NCI-H345 treated with DMSO at 0.1 percent for 48 hours (cell line): ENCODE data around the gene RHOB.

Source experiments
- DNase-seq: peaks from one replicate; lab custom pipeline; 2025; ENCODE audit not compliant: unreplicated experiment; lab: John Stamatoyannopoulos, UW

RHOB gene

DNA sequence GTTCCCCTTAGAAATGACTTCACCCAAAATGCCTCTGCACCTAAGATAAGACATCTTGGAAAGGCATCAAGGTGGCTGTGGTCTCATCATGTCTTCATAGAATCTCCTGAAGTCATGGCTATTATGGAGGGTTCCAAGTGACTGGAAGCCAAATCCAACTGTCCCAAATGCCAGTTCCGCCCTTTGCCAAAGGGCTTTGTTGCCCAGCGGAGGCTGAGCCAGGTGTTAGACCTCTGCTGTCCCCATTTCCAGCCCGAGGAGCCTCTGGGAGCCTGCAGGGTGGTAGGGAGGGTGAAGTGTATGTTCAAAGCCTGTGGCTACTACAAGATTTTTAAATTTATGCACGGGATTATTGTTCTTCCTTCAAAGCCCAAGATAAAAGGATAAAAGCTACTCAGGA, 25.7 kb downstream of the RHOB start:
- no peak for DNase-seq

DNA sequence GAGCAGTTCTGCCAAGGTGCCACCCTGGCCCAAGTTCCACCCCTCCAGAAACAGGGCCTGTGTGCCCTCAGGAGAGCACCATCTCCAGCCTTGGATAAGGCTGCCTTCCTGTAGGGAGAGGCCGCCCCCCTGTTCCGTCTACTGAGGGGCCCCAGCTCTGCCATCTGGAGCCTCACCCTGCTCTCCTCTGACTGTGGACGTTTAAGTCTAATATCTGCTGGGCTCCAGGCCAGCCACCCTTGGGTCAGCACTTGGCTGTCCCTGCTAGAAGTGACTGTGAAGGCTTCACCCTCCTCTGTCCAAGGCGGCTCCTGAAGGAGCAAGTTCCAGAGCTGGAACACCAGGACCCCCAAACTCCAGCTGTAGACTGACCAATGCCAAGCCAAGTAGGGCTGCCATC, 26.3 kb downstream of the RHOB start:
- DNase-seq, result no peak

DNA sequence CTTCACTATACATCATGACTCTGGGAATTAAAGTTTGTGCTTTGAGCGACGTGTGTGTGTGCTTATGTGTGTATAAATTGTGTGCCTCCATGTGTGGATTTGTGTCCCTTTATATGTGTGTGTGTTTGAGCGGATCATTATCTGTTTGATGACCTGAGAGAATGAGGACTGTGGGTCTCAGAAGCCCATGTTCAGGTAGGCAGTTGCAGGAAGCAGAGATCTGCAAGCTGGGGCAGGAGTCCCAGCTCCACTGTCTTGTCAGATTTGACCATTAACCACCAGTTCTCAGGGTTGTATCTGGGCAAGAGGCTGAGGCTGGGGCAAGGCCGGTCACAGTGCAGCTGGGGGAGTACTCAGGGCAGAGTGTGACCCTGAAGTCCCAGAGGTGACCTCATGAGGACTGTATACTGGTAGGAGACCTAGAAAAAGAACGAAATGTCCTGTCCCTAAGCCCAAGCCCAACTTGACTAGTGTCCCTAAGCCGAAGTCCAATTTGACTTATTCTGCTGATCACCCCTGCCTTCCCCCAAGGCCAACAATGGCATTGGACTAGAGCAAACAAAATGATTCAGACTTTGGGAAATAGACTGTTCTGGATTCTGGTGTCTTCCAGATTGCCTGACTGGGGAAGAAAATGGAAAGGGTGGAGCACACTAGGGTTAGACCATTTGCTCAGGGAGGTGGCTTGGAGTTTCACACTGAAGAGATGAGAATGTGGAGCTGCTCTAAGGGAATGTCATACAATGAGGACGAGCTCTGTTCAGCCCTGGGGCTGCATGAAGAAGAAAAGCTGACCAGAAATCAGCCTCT, 28.1 kb downstream of the RHOB start:
- no peak for DNase-seq

DNA sequence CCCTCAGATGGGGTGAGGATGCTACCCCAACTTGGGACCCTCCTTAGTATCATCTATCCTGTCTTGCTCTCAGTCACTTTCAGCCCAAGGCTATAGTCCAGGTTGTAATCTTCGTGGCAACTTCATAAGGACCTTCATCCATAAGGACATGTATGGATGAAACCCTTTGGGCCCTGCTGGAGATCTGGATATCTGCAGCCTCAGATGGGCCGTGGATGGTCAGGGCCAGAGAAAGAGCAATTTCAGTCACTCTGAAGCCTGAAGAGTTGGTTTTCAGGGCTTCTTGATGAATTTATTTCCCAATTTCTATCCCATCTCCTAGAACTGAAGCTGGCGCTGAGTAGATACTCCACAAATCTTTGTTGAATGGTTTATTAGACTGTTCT, 28.7 kb downstream of the RHOB start:
- DNase-seq, result no peak

DNA sequence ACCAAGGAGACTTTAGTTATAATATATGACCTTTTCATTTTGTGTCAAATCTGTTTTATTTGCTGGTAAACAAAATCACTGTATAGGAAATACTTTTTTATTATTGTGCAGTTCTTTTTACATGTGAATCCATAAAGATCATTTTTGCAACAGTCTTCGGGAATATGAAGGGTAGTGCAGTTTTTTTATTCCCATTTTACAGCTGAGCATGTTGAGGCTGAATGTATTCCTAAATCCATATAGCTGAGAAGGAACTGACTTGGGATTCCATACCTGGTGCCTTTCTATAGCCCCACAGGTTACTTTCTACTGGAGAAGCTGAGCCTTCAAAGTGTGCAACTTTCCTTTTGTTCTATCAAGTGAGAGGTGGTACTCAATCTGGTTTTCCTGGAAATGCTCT, 29.6 kb downstream of the RHOB start:
- no peak for DNase-seq

DNA sequence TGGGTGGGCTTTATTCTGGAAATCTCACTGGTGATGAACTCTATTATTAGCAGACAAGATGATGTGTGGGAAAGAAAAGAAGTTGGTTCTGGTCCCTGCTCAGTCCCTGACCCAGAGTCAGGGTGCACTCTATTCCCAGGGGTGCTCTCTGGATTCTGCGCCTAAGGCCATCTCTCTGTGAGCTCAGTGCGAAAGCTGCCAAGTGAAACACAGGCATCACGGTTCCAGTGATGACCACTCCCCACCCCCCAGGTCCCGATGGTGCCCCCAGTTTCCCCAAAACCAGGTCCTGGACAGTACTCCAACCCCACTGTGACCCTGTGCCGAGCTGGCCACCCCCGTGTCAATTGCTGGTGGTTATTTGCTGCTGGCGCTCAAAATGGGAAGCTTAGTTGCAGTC, 30.1 kb downstream of the RHOB start:
- no peak for DNase-seq

DNA sequence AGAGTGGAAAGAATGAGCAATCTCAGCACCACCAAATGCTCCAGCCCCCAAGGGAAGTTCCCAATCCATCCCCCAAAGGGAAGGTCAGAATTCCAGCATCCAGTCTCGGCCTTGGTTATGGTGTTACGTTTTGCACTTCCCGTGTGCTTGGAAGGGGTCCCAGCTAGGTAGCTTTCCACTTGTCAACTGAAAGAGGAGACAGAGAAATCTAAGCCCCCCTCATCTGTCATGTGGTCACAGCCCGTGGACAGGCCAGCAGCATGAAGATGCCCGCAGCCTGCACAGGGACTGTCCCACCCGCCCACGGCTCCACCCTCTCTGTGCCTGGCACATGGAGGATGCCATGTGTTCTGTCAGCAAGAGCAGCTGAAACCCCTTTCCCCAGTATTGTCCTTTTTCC, 32.1 kb downstream of the RHOB start:
- DNase-seq, result no peak

DNA sequence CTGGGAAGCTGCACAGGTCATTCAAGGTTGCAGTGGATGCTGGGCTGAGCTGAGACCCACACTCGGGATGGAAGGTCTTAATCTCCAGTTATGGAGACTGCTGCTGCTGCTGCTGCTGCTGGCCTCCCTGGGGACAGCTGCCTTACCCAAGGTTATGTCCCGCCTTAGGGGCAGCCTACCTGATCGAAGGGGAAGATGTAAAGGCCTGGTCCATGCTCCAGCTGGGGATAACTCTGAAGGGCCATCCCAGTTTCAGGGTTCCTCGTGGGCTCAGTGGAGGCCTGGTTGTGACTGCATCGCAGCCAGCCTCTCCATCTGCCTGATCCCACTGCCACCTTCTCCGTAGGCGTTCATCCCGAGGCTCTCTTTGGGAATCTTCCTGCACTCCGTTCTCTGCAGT, 33.0 kb downstream of the RHOB start:
- no peak for DNase-seq

DNA sequence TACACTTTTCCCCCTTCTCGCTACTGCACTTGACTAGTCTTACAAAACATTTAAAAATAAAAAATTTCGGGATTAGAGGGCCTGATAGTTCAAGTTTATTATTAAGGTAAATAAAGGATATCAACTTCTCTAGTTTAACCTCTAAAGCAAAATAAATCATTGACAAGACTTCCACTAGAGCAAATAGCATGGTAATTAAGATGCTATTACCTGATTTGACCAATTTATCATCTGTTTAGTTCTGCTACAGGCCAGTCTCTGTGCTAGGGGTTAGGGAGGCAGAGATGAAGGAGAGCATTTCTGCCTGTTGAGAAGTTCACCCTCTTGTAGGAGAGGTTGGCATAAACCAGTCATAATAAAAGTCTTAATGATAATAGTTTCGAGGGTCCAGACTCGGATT, 34.0 kb downstream of the RHOB start:
- no peak for DNase-seq

DNA sequence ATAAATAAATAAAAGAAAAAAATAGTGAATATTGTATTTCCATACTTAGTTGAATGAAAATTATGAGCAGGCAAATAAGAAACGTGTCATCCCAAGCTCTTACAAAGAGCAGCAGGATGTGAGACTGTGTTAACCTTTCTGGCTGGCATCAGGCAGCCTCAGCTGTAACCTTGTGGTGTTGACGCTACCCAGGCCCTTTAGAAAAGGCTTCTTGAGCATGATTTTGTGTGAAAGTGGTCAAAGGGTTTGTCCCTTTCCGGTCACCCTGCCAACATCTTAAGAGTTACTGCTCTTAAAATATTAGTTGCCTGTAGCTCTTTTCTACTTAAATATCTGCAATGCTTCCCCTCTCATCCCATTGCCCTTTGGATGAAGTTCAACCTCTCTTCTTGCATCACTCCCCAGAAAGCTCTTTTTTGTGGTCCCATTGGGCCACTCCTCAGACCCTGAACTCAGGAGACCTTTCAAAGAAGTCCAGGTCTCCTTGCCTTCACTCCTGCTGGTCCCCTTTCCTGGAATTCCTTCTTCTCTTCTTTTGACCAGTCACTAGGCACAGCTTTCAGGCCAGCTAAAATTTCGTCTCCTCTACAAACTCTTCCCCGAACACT, 35.0 kb downstream of the RHOB start:
- DNase-seq, result no peak

DNA sequence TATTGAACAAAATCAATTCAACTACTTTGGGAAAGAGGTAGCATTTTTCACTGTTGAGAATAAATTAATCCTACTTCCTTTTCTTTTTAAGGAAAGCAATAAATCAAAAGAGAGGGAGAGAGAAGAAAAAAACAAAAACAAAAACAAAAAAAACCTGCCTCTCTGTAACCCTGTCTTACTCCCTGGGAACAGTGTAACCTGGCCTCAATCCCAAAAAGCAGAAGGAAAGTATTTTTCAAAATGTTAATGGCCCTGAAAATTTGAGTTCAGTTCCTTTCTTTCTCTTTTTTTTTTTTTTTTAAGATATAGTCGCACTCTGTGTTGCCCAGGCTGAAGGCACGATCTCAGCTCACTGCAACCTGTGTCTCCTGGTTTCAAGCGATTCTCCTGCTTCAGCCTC, 35.9 kb downstream of the RHOB start:
- DNase-seq, result no peak

DNA sequence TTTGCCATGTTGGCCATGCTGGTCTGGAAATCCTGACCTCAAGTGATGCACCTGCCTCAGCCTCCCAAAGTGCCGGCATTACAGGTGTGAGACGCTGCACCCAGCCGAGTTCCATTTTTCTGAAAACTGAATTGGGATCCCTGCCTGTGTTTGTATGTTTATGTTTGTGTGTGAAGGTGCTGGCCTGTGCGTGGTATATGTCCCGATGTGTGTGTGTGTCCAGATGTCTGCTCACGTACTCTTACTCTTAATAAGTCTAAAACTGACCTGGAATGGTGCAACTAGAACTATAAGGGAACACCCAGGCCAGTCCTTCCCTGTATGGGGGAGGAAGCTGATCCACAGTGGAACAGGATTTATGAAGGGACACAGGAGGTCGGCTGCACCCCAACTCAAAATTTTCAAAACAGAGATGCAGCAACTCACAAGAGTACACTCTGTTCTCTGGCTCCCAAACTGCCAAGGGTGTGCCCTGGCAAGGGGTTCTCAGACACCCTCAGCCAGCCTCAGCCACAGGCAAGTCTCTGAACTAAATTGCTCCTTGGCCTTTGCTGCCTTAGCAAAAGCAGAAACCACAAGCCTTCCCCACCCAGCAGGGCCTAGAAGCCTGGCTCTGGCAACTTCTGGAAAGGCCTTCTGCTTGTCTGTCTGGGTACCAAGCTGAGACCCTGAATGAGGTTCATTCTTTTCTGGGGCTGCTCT, 36.5 kb downstream of the RHOB start:
- DNase-seq, result no peak

DNA sequence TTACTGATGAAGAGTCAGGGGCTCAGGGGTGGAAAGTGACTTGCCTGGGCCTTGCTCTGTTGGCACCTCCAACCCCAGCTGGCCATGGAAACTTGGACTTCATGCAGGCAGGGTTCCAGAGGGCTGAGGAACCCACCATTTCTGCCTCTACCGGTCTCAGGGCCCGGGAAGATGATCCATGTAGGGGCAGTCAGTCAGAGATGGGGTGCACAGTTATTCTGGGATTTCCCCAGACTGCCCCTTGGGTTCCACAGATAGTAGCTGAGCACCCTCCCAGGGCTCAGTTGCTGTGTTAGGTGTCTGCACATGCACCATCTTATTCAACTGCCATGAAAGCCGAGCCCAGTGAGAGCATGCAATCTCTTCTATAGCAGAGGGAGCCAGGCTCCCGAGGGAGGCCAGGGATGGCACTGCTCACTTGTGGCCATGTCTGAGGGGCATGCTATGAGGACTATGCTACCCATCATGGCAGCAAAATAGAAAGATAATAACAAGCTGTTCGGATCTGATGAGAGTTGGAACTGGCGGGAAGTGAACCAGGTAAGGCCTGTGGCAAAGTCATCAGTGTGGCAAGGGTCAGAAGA, 37.3 kb downstream of the RHOB start:
- no peak for DNase-seq

DNA sequence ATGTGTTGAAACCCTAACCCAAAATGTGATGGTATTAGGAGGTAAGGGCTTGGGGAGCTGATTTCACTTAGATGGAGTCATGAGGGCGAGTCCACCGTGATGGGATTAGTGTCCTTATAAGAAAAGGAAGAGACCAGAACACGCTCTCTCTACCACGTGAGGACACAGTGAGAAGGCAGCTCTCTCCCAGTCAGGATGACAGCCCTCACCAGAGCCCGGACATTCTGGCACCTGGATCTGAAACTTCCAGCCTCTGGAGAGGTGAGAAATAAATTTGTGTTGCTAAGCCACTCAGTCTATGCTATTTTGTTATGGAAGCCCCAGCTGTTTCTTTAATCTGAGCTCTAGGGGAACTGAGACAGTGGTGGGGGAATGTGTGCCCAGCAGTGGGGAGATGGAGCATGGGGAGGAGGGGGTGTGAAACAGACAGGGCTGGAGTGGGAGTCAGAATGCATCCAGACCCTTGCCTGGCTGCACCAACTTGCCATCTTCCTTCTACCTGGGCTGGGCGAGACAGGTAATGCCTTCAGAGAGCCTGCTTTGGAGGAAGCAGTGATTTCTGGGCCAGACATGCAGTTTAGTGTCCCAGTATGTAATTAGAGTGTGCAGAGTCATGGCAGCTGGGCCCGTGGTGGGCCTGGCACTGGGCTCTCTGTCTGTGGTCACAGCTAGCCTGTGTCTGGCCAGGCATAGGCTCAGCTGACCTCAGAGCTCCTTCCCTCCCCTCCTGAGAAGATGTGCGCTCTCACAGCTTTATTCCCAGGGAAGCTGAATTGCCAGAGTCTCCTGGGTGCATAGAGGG, 38.1 kb downstream of the RHOB start:
- DNase-seq, result no peak

DNA sequence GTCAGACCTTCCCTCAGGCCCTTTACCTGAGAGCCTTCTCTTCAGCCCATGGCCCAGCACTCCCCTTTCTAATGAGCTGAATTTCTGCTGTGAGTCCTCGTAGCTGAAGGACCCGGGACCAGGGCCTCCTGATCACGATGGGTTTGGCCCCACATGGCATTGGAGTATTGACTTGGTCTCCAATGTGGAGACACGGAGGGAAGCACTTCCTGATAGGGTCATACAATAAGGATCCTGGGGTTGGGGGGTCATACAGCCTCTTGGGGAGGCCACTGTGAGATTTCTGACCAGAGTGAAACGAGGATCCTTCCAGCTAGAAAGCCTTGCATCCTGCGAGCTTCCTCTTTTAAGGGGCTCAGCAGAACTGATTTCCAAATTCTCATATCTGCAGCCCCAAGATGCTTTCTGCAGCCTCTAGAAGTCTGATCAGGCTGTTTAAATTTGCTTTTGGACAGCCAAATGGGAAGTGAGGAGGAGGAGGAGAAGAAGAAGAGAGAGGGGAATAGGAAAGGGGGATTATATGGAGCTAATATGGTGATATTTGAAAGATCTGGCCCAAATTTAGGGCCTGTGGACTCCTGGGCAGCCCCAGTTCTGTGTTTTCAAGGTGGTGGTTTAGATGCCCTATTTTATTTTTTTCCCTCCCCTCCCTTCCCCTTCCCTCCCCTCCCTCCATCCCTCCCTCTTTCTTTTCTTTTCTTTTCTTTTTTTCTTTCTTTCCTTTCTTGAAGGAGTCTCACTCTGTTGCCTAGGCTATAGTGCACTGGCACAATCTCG, 38.9 kb downstream of the RHOB start:
- no peak for DNase-seq

DNA sequence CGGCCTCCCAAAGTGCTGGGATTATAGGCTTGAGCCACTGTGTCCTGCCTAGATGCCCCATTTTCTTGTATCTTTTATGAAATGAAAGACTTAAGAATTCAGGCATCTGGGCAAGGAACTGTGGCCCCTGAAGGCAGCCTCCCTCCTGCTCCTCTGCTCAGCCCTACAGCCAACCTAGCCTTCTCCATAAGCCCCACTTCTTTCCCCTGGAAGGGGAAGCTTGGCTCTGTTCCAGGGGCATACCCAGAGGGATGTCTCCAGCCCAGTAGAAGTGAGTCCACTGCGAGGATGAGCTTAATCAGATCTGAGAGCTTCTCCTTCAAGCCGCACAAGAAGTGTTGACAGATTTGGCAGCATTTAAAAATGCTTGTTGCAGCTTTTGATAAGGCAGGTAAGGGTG, 39.7 kb downstream of the RHOB start:
- DNase-seq, result no peak

DNA sequence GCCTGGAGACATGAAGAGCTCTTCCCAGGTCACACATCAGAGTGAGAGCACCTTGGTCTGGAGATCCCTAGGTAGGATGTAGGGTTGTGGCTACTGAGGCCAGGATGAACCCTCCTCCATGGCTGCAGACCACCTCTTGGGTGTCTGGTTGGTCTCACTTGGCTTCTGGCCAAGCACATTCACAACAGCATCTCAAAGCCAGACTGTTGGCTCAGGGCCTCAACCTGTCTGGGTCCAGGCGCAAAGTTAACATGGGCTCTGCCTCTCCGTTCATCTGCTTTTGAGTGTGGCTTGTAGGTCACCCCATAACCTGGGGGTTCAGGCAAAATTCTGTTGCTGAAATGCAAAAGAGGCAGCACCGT, 40.1 kb downstream of the RHOB start:
- no peak for DNase-seq

DNA sequence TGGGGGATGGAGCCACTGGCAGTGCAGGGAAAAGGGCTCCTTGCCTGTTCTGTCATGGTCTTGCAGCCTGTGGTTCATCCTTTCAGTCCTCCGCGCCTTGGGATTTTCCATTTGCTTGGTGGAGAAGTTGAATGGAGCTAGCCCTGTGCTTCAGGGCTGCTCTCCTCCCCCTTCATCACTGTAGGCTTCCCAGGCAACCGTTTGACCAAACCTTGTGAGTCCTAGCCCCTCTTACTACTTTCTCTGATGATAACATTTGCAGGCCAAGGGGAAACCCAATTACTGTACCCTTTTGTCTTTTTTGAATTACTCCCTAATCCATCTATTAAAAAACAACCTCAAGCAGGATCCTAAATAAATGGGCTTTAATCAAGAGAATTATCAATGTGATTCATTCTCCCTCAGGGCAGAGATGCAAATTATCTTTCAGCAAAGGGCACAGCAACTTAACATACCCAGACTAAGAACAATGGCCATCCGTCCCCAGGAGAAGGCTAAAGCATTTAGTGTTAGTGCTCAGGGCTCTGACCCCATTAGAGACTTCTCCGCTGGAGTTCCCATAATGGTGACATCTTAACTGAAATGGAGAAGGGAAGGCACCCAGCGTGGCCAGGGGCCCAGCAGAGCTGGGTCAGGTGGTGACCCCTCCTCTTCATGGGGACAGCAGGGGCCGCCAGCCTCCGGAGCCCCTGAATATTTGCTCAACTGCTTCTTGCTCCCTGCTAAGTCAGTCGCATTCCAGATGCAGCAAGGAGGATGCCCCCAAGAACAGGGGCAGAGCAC, 40.7 kb downstream of the RHOB start:
- no peak for DNase-seq

DNA sequence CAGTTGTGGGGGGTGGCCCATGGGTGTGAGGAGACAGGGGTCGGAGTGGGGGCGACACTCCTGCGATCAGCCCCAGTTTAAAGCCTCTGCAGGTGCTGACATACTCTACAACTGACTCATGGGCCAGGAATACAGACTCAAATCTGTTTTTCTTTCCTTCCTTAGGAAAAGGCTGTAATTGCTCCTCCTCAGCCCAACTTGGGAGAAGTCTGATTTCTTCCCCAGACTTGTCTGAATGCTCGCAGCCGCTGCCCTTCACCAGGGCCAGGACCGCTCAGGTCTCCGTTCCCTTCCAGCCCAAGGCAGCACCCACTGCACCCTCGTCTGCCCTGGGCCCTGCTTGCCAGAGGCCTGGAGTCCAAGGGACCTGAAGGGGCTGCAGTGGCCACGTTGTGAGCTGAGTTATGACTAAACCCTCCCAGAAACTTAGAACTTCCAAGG, 41.3 kb downstream of the RHOB start:
- no peak for DNase-seq

DNA sequence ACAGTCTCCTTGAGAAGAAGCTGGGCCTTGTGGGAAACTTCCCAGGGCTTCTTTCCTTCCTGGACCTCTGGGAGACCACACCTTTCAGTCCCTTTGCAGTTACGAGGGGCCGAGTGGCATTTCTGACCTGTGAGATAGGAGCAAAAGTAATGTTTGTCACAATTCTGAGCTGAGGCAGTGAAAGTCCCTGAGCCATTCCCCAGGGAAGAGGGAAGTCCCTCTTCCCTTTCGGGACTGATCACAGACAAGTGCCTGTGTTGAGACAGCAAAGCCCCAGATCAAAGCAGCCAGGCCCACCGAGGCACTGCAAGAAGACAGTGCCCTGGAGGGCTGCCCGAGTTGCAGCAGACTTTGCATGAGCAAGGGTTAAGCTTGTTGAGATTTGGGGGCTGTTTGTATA, 41.9 kb downstream of the RHOB start:
- no peak for DNase-seq
